B cell (primary cell): ENCODE results near the gene ELOVL6. TPM values are rescaled to one million over a fixed set of nuclear protein-coding genes. Genes with fewer than 3 reads are reported as not detected.

Experiments used
- ATAC-seq: fragments of 200-7000 bp; cut with Tn5 transposase; one replicate; pipeline ENCODE4 v1.10.0; 2021; ENCODE audit warnings: low read depth, mild to moderate bottlenecking, moderate number of reproducible peaks, moderate library complexity
- CTCF ChIA-PET: fragments of 350-600 bp; sonication (Branson Sonifier 250); formaldehyde crosslinking; loops from one replicate; lab custom pipeline; 2021; ENCODE audit warnings: antibody characterized with exemption, inconsistent platforms; lab: Charles Lee
- POLR2A ChIA-PET: fragments of 350-600 bp; sonication (Branson Sonifier 250); formaldehyde crosslinking; loops from one replicate; lab custom pipeline; 2021; ENCODE audit warnings: antibody characterized with exemption; lab: Charles Lee
- DNase-seq: peaks from one replicate; pipeline ENCODE4 v3.0.0; 2013
- H2AFZ ChIP-seq: 2 replicates; pipeline ENCODE4 v1.6.1; 2012; ENCODE audit warnings: mild to moderate bottlenecking, low read depth, low read length; ENCODE audit not compliant: insufficient read depth, poor library complexity, severe bottlenecking
- H3K27ac ChIP-seq, 2 donors: 1 replicate in 1 of 2; 2 replicates in 1 of 2; pipeline ENCODE4 v1.5.1; 2012 to 2013; ENCODE audit warnings: low read length in 2 of 2, mild to moderate bottlenecking in 2 of 2, moderate library complexity in 1 of 2
- H3K27me3 ChIP-seq, 4 experiments: fragments of 200-600 bp in 1 of 4; sonication (generic) in 1 of 4; replicated peaks in 1 of 4; 1 replicate in 2 of 4; 2 replicates in 2 of 4; pipeline versions ENCODE4 v1.6.1 to v1.7.0; 2013 to 2016; ENCODE audit warnings: low read length in 3 of 4, mild to moderate bottlenecking in 2 of 4, mixed read lengths in 1 of 4, moderate library complexity in 1 of 4; ENCODE audit not compliant: insufficient read depth in 4 of 4, control insufficient read depth in 3 of 4; ENCODE audit errors: control extremely low read depth in 1 of 4
- H3K36me3 ChIP-seq, 2 experiments: replicated peaks in 1 of 2; 1 replicate in 1 of 2; 2 replicates in 1 of 2; pipeline versions ENCODE4 v1.6.1 to v1.7.1; 2013; ENCODE audit warnings: low read length in 1 of 2; ENCODE audit not compliant: insufficient read depth in 2 of 2, control insufficient read depth in 1 of 2; ENCODE audit errors: control extremely low read depth in 1 of 2, extremely low read depth in 1 of 2
- H3K4me1 ChIP-seq, 2 donors: fragments of 200-600 bp in 1 of 2; sonication (generic) in 1 of 2; 1 replicate in 1 of 2; 2 replicates in 1 of 2; pipeline versions ENCODE4 v1.5.1 to v1.6.1; 2013 to 2017; ENCODE audit warnings: low read length in 2 of 2; ENCODE audit not compliant: control insufficient read depth in 2 of 2, insufficient read depth in 2 of 2
- H3K4me2 ChIP-seq: replicated peaks from 2 replicates; pipeline ENCODE3; 2012; ENCODE audit warnings: mild to moderate bottlenecking, low read depth, low read length; ENCODE audit not compliant: poor library complexity, severe bottlenecking
- H3K4me3 ChIP-seq, 5 experiments: fragments of 200-600 bp in 1 of 5; sonication (generic) in 1 of 5; 1 replicate in 3 of 5; 2 replicates in 2 of 5; pipeline versions ENCODE4 v1.5.1 to v1.7.0; 2011 to 2016; ENCODE audit warnings: low read length in 4 of 5, mild to moderate bottlenecking in 4 of 5, low read depth in 2 of 5, control low read depth in 1 of 5, moderate library complexity in 1 of 5; ENCODE audit not compliant: insufficient read depth in 1 of 5; ENCODE audit errors: control extremely low read depth in 1 of 5, extremely low read depth in 1 of 5
- H3K79me2 ChIP-seq: fragments of 200-600 bp; sonication (generic); one replicate; pipeline ENCODE4 v1.6.0; 2016; ENCODE audit warnings: low read length; ENCODE audit not compliant: control insufficient read depth, insufficient read depth
- H3K9ac ChIP-seq: fragments of 200-600 bp; sonication (generic); 2 replicates; pipeline ENCODE4 v1.6.1; 2017; ENCODE audit warnings: mild to moderate bottlenecking, low read length, moderate library complexity
- H3K9me3 ChIP-seq, 3 donors: one replicate each; pipeline versions ENCODE4 v1.6.1 to v1.7.1; 2013; ENCODE audit warnings: low read length in 2 of 3; ENCODE audit not compliant: control insufficient read depth in 2 of 3, insufficient read depth in 1 of 3; ENCODE audit errors: control extremely low read depth in 1 of 3
- H4K20me1 ChIP-seq: 2 replicates; pipeline ENCODE4 v1.6.0; 2012; ENCODE audit warnings: mild to moderate bottlenecking, low read length; ENCODE audit not compliant: insufficient read depth, control insufficient read depth, poor library complexity, severe bottlenecking
- H3K27ac Mint-ChIP-seq: one replicate; pipeline ENCODE4 v1.8.0; 2021; ENCODE audit warnings: mixed read lengths
- H3K27me3 Mint-ChIP-seq: one replicate; pipeline ENCODE4 v1.8.0; 2021; ENCODE audit warnings: mixed read lengths
- H3K4me1 Mint-ChIP-seq: one replicate; pipeline ENCODE4 v1.8.0; 2021; ENCODE audit warnings: mixed read lengths
- H3K4me3 Mint-ChIP-seq: one replicate; pipeline ENCODE4 v1.8.0; 2021; ENCODE audit warnings: mixed read lengths
- H3K9me3 Mint-ChIP-seq: one replicate; pipeline ENCODE4 v1.8.0; 2022; ENCODE audit warnings: mixed read lengths; ENCODE audit not compliant: insufficient read depth
- CTCF ChIP-seq: fragments of 200-600 bp; IDR thresholded peaks from one replicate; pipeline ENCODE4 v1.8.0; 2022; ENCODE audit warnings: antibody characterized with exemption, mild to moderate bottlenecking
- EZH2 ChIP-seq: IDR thresholded peaks from 2 replicates; pipeline ENCODE4 v1.6.1; 2012; ENCODE audit warnings: borderline replicate concordance, low read depth, mild to moderate bottlenecking, moderate library complexity, low read length; ENCODE audit not compliant: insufficient read depth, poor library complexity, severe bottlenecking
- WGBS: methylation state at CpG from one replicate; pipeline ENCODE4 v1.1.5; 2013; ENCODE audit warnings: missing lambda C conversion rate; ENCODE audit not compliant: insufficient coverage; 5-methylcytosine and 5-hydroxymethylcytosine counted together
- intact Hi-C: fragments of 100-400 bp; cut with micrococcal nuclease; formaldehyde crosslinking; loops from one replicate; pipeline ENCODE4 v1.10.0; 2022
- polyA plus RNA-seq: library from polyadenylated mRNA; depleted of rRNA; stranded (reverse); fragments of >200 nt; gene quantifications from 2 replicates; pipeline ENCODE4 v1.2.3, GENCODE V29; 2012
- total RNA-seq, 2 donors: library from RNA; stranded (reverse); fragments of 120-200 nt in 1 of 2; gene quantifications; 1 replicate in 1 of 2; 2 replicates in 1 of 2; pipeline versions ENCODE4 v1.2.3 to v1.2.4, GENCODE V29; 2013 to 2022

The ELOVL6 gene
- total and polyA plus RNA-seq, 2 donors (not counting 1 experiment from before 2014, with no cell fraction given), result 0.10 to 0.22 TPM

GRCh38 chr4:110091434-110092140 is 106.8 kb downstream of the ELOVL6 start:
- H3K36me3 ChIP-seq, result no peaks in the 10 kb centered on the region
- H3K4me1 ChIP-seq, result no peaks in the 10 kb centered on the region
- Mint-ChIP-seq H3K4me1 (no peaks in the 10 kb centered on the region), H3K27ac (no peak overlapping the region), H3K4me3 (no peak overlapping the region), H3K9me3 (no peaks in the 10 kb centered on the region), H3K27me3 (peaks cover 11% of the 10 kb centered on the region)
- H3K9ac ChIP-seq, result no peak overlapping the region
- no peaks in the 10 kb centered on the region for H4K20me1 ChIP-seq
- no peak overlapping the region for H3K4me2 ChIP-seq
- intact Hi-C loops, result no loop called here
- no peak for DNase-seq
- no peak for TF ChIP-seq EZH2
- no peak for TF ChIP-seq CTCF
- no peak for ATAC-seq
- no peak overlapping the region for H3K27ac ChIP-seq
- H2AFZ ChIP-seq, result no peak overlapping the region
- no peaks in the 10 kb centered on the region for H3K9me3 ChIP-seq
- CTCF ChIA-PET, result no interaction called here
- WGBS, result 100% methylated on average over 1 of the region's 6 CpGs
- no peaks in the 10 kb centered on the region for H3K27me3 ChIP-seq
- H3K79me2 ChIP-seq, result no peaks in the 10 kb centered on the region
- POLR2A ChIA-PET, result no interaction called here
- no peak overlapping the region for H3K4me3 ChIP-seq

GRCh38 chr4:110088670-110089069 is 109.7 kb downstream of the ELOVL6 start:
- Mint-ChIP-seq H3K4me1 (peaks cover 6% of the 10 kb centered on the region), H3K9me3 (no peaks in the 10 kb centered on the region), H3K27ac (no peak overlapping the region), H3K4me3 (no peak overlapping the region), H3K27me3 (peaks cover 3% of the 10 kb centered on the region)
- H3K36me3 ChIP-seq, result no peaks in the 10 kb centered on the region
- H3K9me3 ChIP-seq, result no peaks in the 10 kb centered on the region
- H3K27me3 ChIP-seq, result no peaks in the 10 kb centered on the region
- no peaks in the 10 kb centered on the region for H3K79me2 ChIP-seq
- CTCF ChIA-PET, result no interaction called here
- H2AFZ ChIP-seq, result no peak overlapping the region
- H3K4me3 ChIP-seq, result no peak overlapping the region
- H3K4me2 ChIP-seq, result no peak overlapping the region
- TF ChIP-seq CTCF (no peak), EZH2 (no peak)
- no peak for ATAC-seq
- H3K9ac ChIP-seq, result no peak overlapping the region
- H4K20me1 ChIP-seq, result no peaks in the 10 kb centered on the region
- no peak overlapping the region for H3K27ac ChIP-seq
- WGBS, result no CpG with 5 or more reads among the region's 4 CpGs
- intact Hi-C loops, result no loop called here
- POLR2A ChIA-PET, result no interaction called here
- H3K4me1 ChIP-seq, result peaks cover 3 to 6% of the 10 kb centered on the region in 2 donors
- no peak for DNase-seq
